Heart left ventricle (tissue), 16 donors: ENCODE measurements around the gene SRF. TPM values are rescaled to one million over a fixed set of nuclear protein-coding genes. Genes with fewer than 3 reads are reported as not detected.
A peak's percentile ranks its signal among the peaks of the same experiment; 100 is the strongest.

Experiments used
- ATAC-seq, 4 donors: fragments of 200-7000 bp; cut with Tn5 transposase; one replicate each; pipeline ENCODE4 v1.9.1; 2020 to 2022; ENCODE audit warnings: moderate library complexity in 4 of 4, mild to moderate bottlenecking in 3 of 4, moderate number of reproducible peaks in 1 of 4
- DNase-seq, 5 donors: peaks; one replicate each; pipeline ENCODE4 v3.0.0-alpha.2; 2020
- H3K27ac ChIP-seq, 12 donors: fragments of 200-600 bp; sonication (generic) in 4 of 12; one replicate each; pipeline versions ENCODE4 v1.5.0 to v1.8.0; 2016 to 2022; ENCODE audit warnings: mild to moderate bottlenecking in 2 of 12
- H3K27me3 ChIP-seq, 9 donors: fragments of 200-600 bp; sonication (generic) in 2 of 9; one replicate each; pipeline versions ENCODE4 v1.5.1 to v1.8.0; 2016 to 2022; ENCODE audit warnings: mild to moderate bottlenecking in 3 of 9
- H3K36me3 ChIP-seq, 9 donors: fragments of 200-600 bp; sonication (generic) in 2 of 9; one replicate each; pipeline versions ENCODE4 v1.5.0 to v1.8.0; 2018 to 2022; ENCODE audit warnings: mild to moderate bottlenecking in 2 of 9
- H3K4me1 ChIP-seq, 12 donors: fragments of 200-600 bp; sonication (generic) in 4 of 12; one replicate each; pipeline versions ENCODE4 v1.5.0 to v1.8.0; 2016 to 2022; ENCODE audit warnings: mild to moderate bottlenecking in 3 of 12
- H3K4me3 ChIP-seq, 12 donors: fragments of 200-600 bp; sonication (generic) in 4 of 12; one replicate each; pipeline versions ENCODE4 v1.5.0 to v1.8.0; 2017 to 2022; ENCODE audit warnings: mild to moderate bottlenecking in 9 of 12, moderate library complexity in 4 of 12
- H3K9me3 ChIP-seq, 12 donors: fragments of 200-600 bp; sonication (generic) in 4 of 12; one replicate each; pipeline versions ENCODE4 v1.5.0 to v1.8.0; 2016 to 2022; ENCODE audit warnings: mild to moderate bottlenecking in 1 of 12
- POLR2A ChIP-seq, 2 donors: fragments of 450-650 bp; IDR thresholded peaks; one replicate each; pipeline ENCODE4 v1.6.1; 2017; ENCODE audit warnings: antibody characterized with exemption in 2 of 2, mild to moderate bottlenecking in 2 of 2, moderate library complexity in 2 of 2
- WGBS, 4 donors: extraction: QIAGEN DNeasy Blood & Tissue Kit in 2 of 4; methylation state at CpG; one replicate each; pipeline versions ENCODE4 v1.1.5 to v1.1.7; 2013 to 2018; 5-methylcytosine and 5-hydroxymethylcytosine counted together
- intact Hi-C, 10 donors: fragments of 100-400 bp; cut with DNase I; formaldehyde crosslinking; loops; one replicate each; pipeline versions ENCODE4 v1.11.1 to v1.14.2; 2022
- polyA plus RNA-seq, 2 donors: library from polyadenylated mRNA; stranded (reverse); fragments of 200-250 nt; gene quantifications; one replicate each; pipeline ENCODE4 v1.2.3, GENCODE V29; 2013
- total RNA-seq, 9 donors: library from RNA; depleted of rRNA in 2 of 9; stranded (reverse); fragments of >200 nt in 2 of 9; fragmentation: NEBNext Ultra II Directional in 3 of 9; extraction: Animal tissue kit (Norgen Biotek cat#: 25700) in 3 of 9; gene quantifications; one replicate each; pipeline versions ENCODE4 v1.1.0 to v1.2.4, GENCODE V29; 2016 to 2023
- TF ChIP-seq, protein P1 (sequence below), 12 donors: fragments of 200-600 bp; sonication (generic) in 4 of 12; IDR thresholded peaks; one replicate each; pipeline versions ENCODE4 v1.5.0 to v1.8.0; 2018 to 2022; ENCODE audit warnings: antibody characterized with exemption in 12 of 12, mild to moderate bottlenecking in 5 of 12
- donor health status: ischemic (EF 13 %, LVEDD 7.1; RV severe dilation, severe dysfunction).
- donor health status: healthy with polysubstance abuse.
- donor health status: DM: no; HTN: yes; CAD: no.
- donor health status: DM: no; HTN: no; CAD: no.
- donor health status: ischemic (EF 25% LVEDD 6.9; RV normal size, moderate dysfunction).
- donor health status: ischemic (EF 25% LVEDD 5.7; RV mildly dilated, moderate dysfunction).
- donor health status: healthy.
- donor health status: DM: yes; HTN: yes; CAD: no.
- donor health status: ischemic (EF 35%, LVEDD 5.7; RV mildly dilated, moderate dysfunction).
- donor health status: nonischemic (EF 11% LVEDD 7.7; RV severe dilation, severe dysfunction).
- donor health status: DM: yes; HTN: yes; CAD: no.
- donor health status: PGD.
- donor health status: ischemic (EF 29% LVEDD 5.4; RV normal size, mild dysfunction).
- donor health status: nonischemic (EF 23%, LVEDD 6.1; RV moderate dilation, normal function).

The SRF gene
- total and polyA plus RNA-seq, 11 donors, result 43.5 to 94.4 (median 73.3) TPM

GRCh38 chr6:43203029-43203717, 32.1 kb downstream of the SRF start:
- H3K27me3 ChIP-seq, result no peaks in the 10 kb centered on the region
- DNase-seq (no peak), ATAC-seq (no peak)
- no peaks in the 10 kb centered on the region for H3K9me3 ChIP-seq
- peaks cover 0 to 71% (median 52%) of the 10 kb centered on the region in 9 donors for H3K36me3 ChIP-seq
- 88 to 92% (median 91%) methylated on average over 14 to 17 of the region's 17 CpGs for WGBS, 4 donors
- H3K27ac ChIP-seq, result no peak overlapping the region
- no peaks in the 10 kb centered on the region for H3K4me1 ChIP-seq
- intact Hi-C loops, result no loop called here
- no peak for TF ChIP-seq POLR2A (IDR thresholded peaks at IDR 0.05)
- TF ChIP-seq, protein P1, sequence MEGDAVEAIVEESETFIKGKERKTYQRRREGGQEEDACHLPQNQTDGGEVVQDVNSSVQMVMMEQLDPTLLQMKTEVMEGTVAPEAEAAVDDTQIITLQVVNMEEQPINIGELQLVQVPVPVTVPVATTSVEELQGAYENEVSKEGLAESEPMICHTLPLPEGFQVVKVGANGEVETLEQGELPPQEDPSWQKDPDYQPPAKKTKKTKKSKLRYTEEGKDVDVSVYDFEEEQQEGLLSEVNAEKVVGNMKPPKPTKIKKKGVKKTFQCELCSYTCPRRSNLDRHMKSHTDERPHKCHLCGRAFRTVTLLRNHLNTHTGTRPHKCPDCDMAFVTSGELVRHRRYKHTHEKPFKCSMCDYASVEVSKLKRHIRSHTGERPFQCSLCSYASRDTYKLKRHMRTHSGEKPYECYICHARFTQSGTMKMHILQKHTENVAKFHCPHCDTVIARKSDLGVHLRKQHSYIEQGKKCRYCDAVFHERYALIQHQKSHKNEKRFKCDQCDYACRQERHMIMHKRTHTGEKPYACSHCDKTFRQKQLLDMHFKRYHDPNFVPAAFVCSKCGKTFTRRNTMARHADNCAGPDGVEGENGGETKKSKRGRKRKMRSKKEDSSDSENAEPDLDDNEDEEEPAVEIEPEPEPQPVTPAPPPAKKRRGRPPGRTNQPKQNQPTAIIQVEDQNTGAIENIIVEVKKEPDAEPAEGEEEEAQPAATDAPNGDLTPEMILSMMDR (IDR thresholded peaks at IDR 0.05), result no peak
- no peak overlapping the region for H3K4me3 ChIP-seq

DNA sequence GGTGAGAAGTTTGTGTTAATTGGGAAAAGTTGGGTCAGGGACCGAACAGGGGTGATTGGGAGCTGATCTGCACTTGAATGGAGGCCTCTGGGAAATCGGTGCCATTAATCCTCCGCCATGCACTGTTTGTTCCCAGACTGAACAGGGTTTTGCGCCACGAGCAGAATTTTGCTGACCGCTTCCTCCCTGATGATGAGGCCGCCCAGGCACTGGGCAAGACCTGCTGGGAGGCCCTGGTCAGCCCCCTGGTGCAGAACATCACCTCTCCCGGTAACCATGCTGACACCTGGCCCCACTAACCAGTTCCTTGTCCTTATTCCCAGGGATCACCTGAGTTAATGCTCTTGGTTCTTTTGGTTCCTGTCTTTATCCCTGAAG, 32.6 kb downstream of the SRF start:
- ATAC-seq (no peak), DNase-seq (no peak)
- Histone ChIP-seq H3K27ac (no peak overlapping the region), H3K4me3 (no peak overlapping the region), H3K36me3 (peaks cover 0 to 66% (median 47%) of the 10 kb centered on the region in 9 donors), H3K27me3 (no peaks in the 10 kb centered on the region), H3K9me3 (no peaks in the 10 kb centered on the region), H3K4me1 (no peaks in the 10 kb centered on the region)
- intact Hi-C loops, result no loop called here
- no peak for TF ChIP-seq POLR2A (IDR thresholded peaks at IDR 0.05)
- TF ChIP-seq, protein P1 (IDR thresholded peaks at IDR 0.05), result no peak
- WGBS, 4 donors, result 88 to 95% (median 94%) methylated on average over 8 of the region's 8 CpGs

DNA sequence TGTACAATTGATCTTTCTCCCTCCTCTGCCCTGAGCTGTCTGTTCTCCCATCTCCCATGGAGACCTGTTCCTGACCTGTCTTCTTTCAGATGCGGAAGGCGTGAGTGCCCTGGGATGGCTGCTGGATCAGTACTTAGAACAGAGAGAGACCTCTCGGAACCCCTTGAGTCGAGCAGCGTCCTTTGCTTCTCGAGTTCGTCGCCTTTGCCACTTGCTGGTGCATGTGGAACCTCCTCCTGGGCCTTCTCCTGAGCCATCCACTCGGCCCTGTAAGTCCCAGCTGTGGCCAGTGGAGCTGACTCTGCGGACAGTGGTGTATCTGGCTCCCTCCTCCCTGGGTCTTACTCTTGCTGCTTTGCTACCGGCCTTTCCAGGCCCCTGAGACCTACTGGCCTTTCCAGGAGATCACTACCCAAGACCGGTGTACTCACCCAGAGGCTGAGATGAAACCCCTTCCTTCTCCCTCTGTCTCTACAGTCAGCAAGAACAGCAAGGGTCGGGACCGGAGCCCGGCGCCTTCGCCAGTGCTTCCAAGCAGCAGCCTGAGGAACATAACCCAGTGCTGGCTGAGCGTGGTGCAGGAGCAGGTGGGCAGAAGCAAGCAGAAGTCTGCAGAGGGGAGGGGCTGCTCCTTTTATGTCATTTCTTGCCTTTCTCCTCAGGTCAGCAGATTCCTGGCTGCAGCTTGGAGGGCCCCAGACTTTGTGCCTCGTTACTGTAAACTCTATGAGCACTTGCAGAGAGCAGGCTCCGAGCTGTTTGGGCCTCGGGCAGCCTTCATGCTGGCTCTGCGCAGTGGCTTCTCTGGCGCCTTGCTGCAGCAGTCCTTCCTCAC, 33.4 kb downstream of the SRF start:
- intact Hi-C loops, result no loop called here
- peaks cover 0 to 62% (median 40%) of the 10 kb centered on the region in 9 donors for H3K36me3 ChIP-seq
- 94 to 97% (median 96%) methylated on average over 23 of the region's 23 CpGs for WGBS, 4 donors
- no peaks in the 10 kb centered on the region for H3K27me3 ChIP-seq
- H3K9me3 ChIP-seq, result no peaks in the 10 kb centered on the region
- ATAC-seq, result no peak
- no peak for TF ChIP-seq POLR2A (IDR thresholded peaks at IDR 0.05)
- TF ChIP-seq, protein P1 (IDR thresholded peaks at IDR 0.05), result no peak
- H3K4me3 ChIP-seq, result no peak overlapping the region
- DNase-seq, result no peak
- H3K4me1 ChIP-seq, result no peaks in the 10 kb centered on the region
- no peak overlapping the region for H3K27ac ChIP-seq

GRCh38 chr6:43205849-43206248, 34.8 kb downstream of the SRF start:
- Histone ChIP-seq H3K4me3 (no peak overlapping the region), H3K36me3 (peaks cover 0 to 49% (median 28%) of the 10 kb centered on the region in 9 donors), H3K27ac (no peak overlapping the region), H3K4me1 (no peaks in the 10 kb centered on the region), H3K9me3 (no peaks in the 10 kb centered on the region), H3K27me3 (no peaks in the 10 kb centered on the region)
- ATAC-seq, result no peak
- intact Hi-C loops, result no loop called here
- TF ChIP-seq POLR2A (IDR thresholded peaks at IDR 0.05), result no peak
- TF ChIP-seq, protein P1 (IDR thresholded peaks at IDR 0.05), result no peak
- WGBS, 4 donors, result 93 to 96% (median 95%) methylated on average over 10 of the region's 10 CpGs
- peak in 1 of 5 donors; percentile 32 for DNase-seq
